ENCODE data around the gene FSTL4. TPM values are rescaled to one million over a fixed set of nuclear protein-coding genes. Genes with fewer than 3 reads are reported as not detected.

Gene FSTL4
- total and polyA plus RNA-seq, 4 donors = 0.02 to 0.18 TPM; not detected in 2

DNA sequence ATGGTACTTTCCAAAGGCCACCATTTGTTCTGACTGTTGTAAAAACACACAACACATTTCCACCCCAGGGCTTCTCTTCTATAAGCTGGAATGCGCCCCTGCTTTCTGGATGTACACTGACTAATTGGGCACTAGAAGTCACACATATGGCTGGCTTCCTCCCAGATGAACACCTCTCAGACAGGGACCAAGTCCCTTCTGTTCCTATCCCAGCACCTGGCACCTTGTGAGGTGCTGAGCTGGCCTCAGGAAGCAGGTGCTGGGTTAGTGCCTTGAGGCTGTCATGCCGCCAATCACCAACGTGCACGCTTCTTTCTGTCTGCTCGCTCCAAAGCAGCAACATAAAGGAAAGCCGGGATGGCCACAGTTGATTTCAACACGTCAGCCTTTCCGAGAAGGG is 93.2 kb downstream of the FSTL4 start:
- TF ChIP-seq SP1 (IDR thresholded peaks at IDR 0.05) (no peak), MAX (IDR thresholded peaks at IDR 0.05) (no peak), HNF4A (conservative IDR thresholded peaks at IDR 0.05) (no peak), TAF1 (conservative IDR thresholded peaks at IDR 0.05) (no peak), RXRA (IDR thresholded peaks at IDR 0.05) (no peak), YY1 (IDR thresholded peaks at IDR 0.05) (no peak), RAD21 (IDR thresholded peaks at IDR 0.05) (no peak), FOXA2 (IDR thresholded peaks at IDR 0.05) (no peak), GABPA (IDR thresholded peaks at IDR 0.05 in 1 of 2, conservative IDR thresholded peaks at IDR 0.05 in 1 of 2) (no peak), HNF4G (IDR thresholded peaks at IDR 0.05) (no peak), NR2F2 (IDR thresholded peaks at IDR 0.05) (no peak)
- TF ChIP-seq, protein P1, sequence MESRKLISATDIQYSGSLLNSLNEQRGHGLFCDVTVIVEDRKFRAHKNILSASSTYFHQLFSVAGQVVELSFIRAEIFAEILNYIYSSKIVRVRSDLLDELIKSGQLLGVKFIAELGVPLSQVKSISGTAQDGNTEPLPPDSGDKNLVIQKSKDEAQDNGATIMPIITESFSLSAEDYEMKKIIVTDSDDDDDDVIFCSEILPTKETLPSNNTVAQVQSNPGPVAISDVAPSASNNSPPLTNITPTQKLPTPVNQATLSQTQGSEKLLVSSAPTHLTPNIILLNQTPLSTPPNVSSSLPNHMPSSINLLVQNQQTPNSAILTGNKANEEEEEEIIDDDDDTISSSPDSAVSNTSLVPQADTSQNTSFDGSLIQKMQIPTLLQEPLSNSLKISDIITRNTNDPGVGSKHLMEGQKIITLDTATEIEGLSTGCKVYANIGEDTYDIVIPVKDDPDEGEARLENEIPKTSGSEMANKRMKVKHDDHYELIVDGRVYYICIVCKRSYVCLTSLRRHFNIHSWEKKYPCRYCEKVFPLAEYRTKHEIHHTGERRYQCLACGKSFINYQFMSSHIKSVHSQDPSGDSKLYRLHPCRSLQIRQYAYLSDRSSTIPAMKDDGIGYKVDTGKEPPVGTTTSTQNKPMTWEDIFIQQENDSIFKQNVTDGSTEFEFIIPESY (IDR thresholded peaks at IDR 0.05) = no peak
- TF ChIP-seq, protein P2, sequence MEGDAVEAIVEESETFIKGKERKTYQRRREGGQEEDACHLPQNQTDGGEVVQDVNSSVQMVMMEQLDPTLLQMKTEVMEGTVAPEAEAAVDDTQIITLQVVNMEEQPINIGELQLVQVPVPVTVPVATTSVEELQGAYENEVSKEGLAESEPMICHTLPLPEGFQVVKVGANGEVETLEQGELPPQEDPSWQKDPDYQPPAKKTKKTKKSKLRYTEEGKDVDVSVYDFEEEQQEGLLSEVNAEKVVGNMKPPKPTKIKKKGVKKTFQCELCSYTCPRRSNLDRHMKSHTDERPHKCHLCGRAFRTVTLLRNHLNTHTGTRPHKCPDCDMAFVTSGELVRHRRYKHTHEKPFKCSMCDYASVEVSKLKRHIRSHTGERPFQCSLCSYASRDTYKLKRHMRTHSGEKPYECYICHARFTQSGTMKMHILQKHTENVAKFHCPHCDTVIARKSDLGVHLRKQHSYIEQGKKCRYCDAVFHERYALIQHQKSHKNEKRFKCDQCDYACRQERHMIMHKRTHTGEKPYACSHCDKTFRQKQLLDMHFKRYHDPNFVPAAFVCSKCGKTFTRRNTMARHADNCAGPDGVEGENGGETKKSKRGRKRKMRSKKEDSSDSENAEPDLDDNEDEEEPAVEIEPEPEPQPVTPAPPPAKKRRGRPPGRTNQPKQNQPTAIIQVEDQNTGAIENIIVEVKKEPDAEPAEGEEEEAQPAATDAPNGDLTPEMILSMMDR (IDR thresholded peaks at IDR 0.05; ENCODE audit: low read depth, low read length, missing input control) = no peak
- TF ChIP-seq, protein P3, sequence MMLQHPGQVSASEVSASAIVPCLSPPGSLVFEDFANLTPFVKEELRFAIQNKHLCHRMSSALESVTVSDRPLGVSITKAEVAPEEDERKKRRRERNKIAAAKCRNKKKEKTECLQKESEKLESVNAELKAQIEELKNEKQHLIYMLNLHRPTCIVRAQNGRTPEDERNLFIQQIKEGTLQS (IDR thresholded peaks at IDR 0.05) = no peak
- TF ChIP-seq, protein P4, sequence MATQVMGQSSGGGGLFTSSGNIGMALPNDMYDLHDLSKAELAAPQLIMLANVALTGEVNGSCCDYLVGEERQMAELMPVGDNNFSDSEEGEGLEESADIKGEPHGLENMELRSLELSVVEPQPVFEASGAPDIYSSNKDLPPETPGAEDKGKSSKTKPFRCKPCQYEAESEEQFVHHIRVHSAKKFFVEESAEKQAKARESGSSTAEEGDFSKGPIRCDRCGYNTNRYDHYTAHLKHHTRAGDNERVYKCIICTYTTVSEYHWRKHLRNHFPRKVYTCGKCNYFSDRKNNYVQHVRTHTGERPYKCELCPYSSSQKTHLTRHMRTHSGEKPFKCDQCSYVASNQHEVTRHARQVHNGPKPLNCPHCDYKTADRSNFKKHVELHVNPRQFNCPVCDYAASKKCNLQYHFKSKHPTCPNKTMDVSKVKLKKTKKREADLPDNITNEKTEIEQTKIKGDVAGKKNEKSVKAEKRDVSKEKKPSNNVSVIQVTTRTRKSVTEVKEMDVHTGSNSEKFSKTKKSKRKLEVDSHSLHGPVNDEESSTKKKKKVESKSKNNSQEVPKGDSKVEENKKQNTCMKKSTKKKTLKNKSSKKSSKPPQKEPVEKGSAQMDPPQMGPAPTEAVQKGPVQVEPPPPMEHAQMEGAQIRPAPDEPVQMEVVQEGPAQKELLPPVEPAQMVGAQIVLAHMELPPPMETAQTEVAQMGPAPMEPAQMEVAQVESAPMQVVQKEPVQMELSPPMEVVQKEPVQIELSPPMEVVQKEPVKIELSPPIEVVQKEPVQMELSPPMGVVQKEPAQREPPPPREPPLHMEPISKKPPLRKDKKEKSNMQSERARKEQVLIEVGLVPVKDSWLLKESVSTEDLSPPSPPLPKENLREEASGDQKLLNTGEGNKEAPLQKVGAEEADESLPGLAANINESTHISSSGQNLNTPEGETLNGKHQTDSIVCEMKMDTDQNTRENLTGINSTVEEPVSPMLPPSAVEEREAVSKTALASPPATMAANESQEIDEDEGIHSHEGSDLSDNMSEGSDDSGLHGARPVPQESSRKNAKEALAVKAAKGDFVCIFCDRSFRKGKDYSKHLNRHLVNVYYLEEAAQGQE (IDR thresholded peaks at IDR 0.05) = no peak
- 87% methylated on average over 8 of the region's 8 CpGs for WGBS
- Histone ChIP-seq H3K27me3 (ENCODE audit: control insufficient read depth in 4 of 4, insufficient read depth in 4 of 4, low read length in 3 of 4) (no peaks in the 10 kb centered on the region), H3K4me3 (ENCODE audit: low read depth in 1 of 3, low read length in 3 of 3) (no peak overlapping the region), H3K9ac (ENCODE audit: low read depth in 1 of 2, low read length in 2 of 2) (no peak overlapping the region), H3K27ac (ENCODE audit: low read depth in 1 of 2, low read length in 2 of 2) (no peak overlapping the region), H3K36me3 (ENCODE audit: control insufficient read depth in 4 of 4, insufficient read depth in 3 of 4, low read depth in 1 of 4, low read length in 3 of 4) (no peaks in the 10 kb centered on the region), H3K4me1 (ENCODE audit: control insufficient read depth in 4 of 4, insufficient read depth in 4 of 4, low read length in 3 of 4) (no peaks in the 10 kb centered on the region), H3K9me3 (ENCODE audit: control insufficient read depth in 4 of 4, low read length in 3 of 4) (no peaks in the 10 kb centered on the region)
- DNase-seq (ENCODE audit: low spot score) = no peak

DNA sequence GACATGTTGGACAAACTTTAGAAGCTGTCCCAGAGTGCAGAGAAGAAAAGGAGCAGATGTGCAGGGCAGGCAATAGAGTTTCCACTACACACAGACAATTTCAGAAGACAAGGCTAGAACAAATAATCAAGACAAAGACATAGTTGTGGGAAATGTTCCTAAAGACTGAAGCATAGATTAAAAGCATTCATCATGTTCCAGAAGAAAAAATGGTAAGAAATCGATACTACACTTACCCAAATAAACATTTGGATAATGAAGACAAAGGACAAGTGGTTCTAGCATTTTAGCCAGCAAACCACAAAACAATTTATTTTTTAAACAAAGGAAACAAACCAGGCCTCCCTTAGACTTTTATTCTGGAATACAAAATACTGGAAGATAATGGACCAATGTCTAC is 97.9 kb downstream of the FSTL4 start:
- Histone ChIP-seq H3K27me3 (ENCODE audit: control insufficient read depth in 4 of 4, insufficient read depth in 4 of 4, low read length in 3 of 4) (no peaks in the 10 kb centered on the region), H3K9me3 (ENCODE audit: control insufficient read depth in 4 of 4, low read length in 3 of 4) (no peaks in the 10 kb centered on the region), H3K36me3 (ENCODE audit: control insufficient read depth in 4 of 4, insufficient read depth in 3 of 4, low read depth in 1 of 4, low read length in 3 of 4) (no peaks in the 10 kb centered on the region), H3K4me1 (ENCODE audit: control insufficient read depth in 4 of 4, insufficient read depth in 4 of 4, low read length in 3 of 4) (peaks cover 0 to 6% (median 3%) of the 10 kb centered on the region in 4 donors), H3K9ac (ENCODE audit: low read depth in 1 of 2, low read length in 2 of 2) (no peak overlapping the region), H3K4me3 (ENCODE audit: low read depth in 1 of 3, low read length in 3 of 3) (no peak overlapping the region), H3K27ac (ENCODE audit: low read depth in 1 of 2, low read length in 2 of 2) (no peak overlapping the region)
- 73% methylated on average over 1 of the region's 1 CpG for WGBS
- no peak for TF ChIP-seq FOXA2 (IDR thresholded peaks at IDR 0.05)
- DNase-seq (ENCODE audit: low spot score) = no peak

Data from liver (tissue), 9 donors.